ENCODE data around the gene RNF215.

RNF215 gene

GRCh38 chr22:30430933-30431332, 43.7 kb upstream of the RNF215 start:
- H3K4me2 ChIP-seq (ENCODE audit: low read length), result no peak overlapping the region
- H4K20me1 ChIP-seq (ENCODE audit: insufficient read depth, low read length), result 0 out of 2 replicates have a peak, but pooled peaks cover 7% of the 10 kb centered on the region
- H3K79me2 ChIP-seq (ENCODE audit: low read length), result peaks cover 13% of the 10 kb centered on the region
- H2AFZ ChIP-seq (ENCODE audit: low read depth, low read length), result no peak overlapping the region
- no peaks in the 10 kb centered on the region for H3K27me3 ChIP-seq (ENCODE audit: low read depth, low read length)
- no peak overlapping the region for H3K9ac ChIP-seq (ENCODE audit: low read length)
- peaks cover 20% of the 10 kb centered on the region for H3K4me1 ChIP-seq (ENCODE audit: low read length)
- no peak overlapping the region for H3K4me3 ChIP-seq (ENCODE audit: low read length)
- TF ChIP-seq CTCF (IDR thresholded peaks at IDR 0.05; ENCODE audit: low read depth, low read length) (peak; percentile 22), EZH2phosphoT487 (IDR thresholded peaks at IDR 0.05; ENCODE audit: low read depth) (no peak)
- peaks cover 43% of the 10 kb centered on the region for H3K36me3 ChIP-seq (replicated peaks; ENCODE audit: low read depth, low read length)
- H3K9me3 ChIP-seq (ENCODE audit: insufficient read depth, low read length), result no peaks in the 10 kb centered on the region
- H3K27ac ChIP-seq (ENCODE audit: low read length), result no peak overlapping the region

GRCh38 chr22:30429887-30430286, 42.7 kb upstream of the RNF215 start:
- no peak overlapping the region for H3K4me2 ChIP-seq (ENCODE audit: low read length)
- TF ChIP-seq EZH2phosphoT487 (IDR thresholded peaks at IDR 0.05; ENCODE audit: low read depth), result no peak
- no peak for TF ChIP-seq CTCF (IDR thresholded peaks at IDR 0.05; ENCODE audit: low read depth, low read length)
- peaks cover 23% of the 10 kb centered on the region for H3K79me2 ChIP-seq (ENCODE audit: low read length)
- H3K9ac ChIP-seq (ENCODE audit: low read length), result no peak overlapping the region
- H3K36me3 ChIP-seq (replicated peaks; ENCODE audit: low read depth, low read length), result peaks cover 34% of the 10 kb centered on the region
- H3K27me3 ChIP-seq (ENCODE audit: low read depth, low read length), result no peaks in the 10 kb centered on the region
- H2AFZ ChIP-seq (ENCODE audit: low read depth, low read length), result no peak overlapping the region
- H4K20me1 ChIP-seq (ENCODE audit: insufficient read depth, low read length), result 0 out of 2 replicates have a peak, but pooled peaks cover 7% of the 10 kb centered on the region
- H3K27ac ChIP-seq (ENCODE audit: low read length), result no peak overlapping the region
- no peak overlapping the region for H3K4me3 ChIP-seq (ENCODE audit: low read length)
- H3K9me3 ChIP-seq (ENCODE audit: insufficient read depth, low read length), result no peaks in the 10 kb centered on the region
- peaks cover 12% of the 10 kb centered on the region for H3K4me1 ChIP-seq (ENCODE audit: low read length)

- Histone ChIP-seq H3K4me3 (ENCODE audit: low read length) (no peak overlapping the region), H4K20me1 (ENCODE audit: insufficient read depth, low read length) (0 out of 2 replicates have a peak, but pooled peaks cover 7% of the 10 kb centered on the region), H3K27me3 (ENCODE audit: low read depth, low read length) (no peaks in the 10 kb centered on the region), H3K9ac (ENCODE audit: low read length) (no peak overlapping the region), H3K9me3 (ENCODE audit: insufficient read depth, low read length) (no peaks in the 10 kb centered on the region), H3K36me3 (replicated peaks; ENCODE audit: low read depth, low read length) (peaks cover 25% of the 10 kb centered on the region), H3K4me1 (ENCODE audit: low read length) (peaks cover 14% of the 10 kb centered on the region), H3K79me2 (ENCODE audit: low read length) (peaks cover 33% of the 10 kb centered on the region), H3K27ac (ENCODE audit: low read length) (no peak overlapping the region), H3K4me2 (ENCODE audit: low read length) (no peak overlapping the region), H2AFZ (ENCODE audit: low read depth, low read length) (no peak overlapping the region)
- TF ChIP-seq EZH2phosphoT487 (IDR thresholded peaks at IDR 0.05; ENCODE audit: low read depth), result no peak
- TF ChIP-seq CTCF (IDR thresholded peaks at IDR 0.05; ENCODE audit: low read depth, low read length), result no peak
Observed at GRCh38 chr22:30427871-30428270, 40.7 kb upstream of the RNF215 start.

GRCh38 chr22:30426388-30427353, 39.5 kb upstream of the RNF215 start:
- Histone ChIP-seq H3K79me2 (ENCODE audit: low read length) (peaks cover 44% of the 10 kb centered on the region), H3K4me3 (ENCODE audit: low read length) (peak overlapping the region; percentile 87), H3K9ac (ENCODE audit: low read length) (peak overlapping the region; percentile 87), H3K27ac (ENCODE audit: low read length) (peak overlapping the region; percentile 64), H3K27me3 (ENCODE audit: low read depth, low read length) (no peaks in the 10 kb centered on the region), H3K4me1 (ENCODE audit: low read length) (peaks cover 25% of the 10 kb centered on the region), H3K9me3 (ENCODE audit: insufficient read depth, low read length) (no peaks in the 10 kb centered on the region), H3K36me3 (replicated peaks; ENCODE audit: low read depth, low read length) (peaks cover 35% of the 10 kb centered on the region), H4K20me1 (ENCODE audit: insufficient read depth, low read length) (0 out of 2 replicates have a peak, but pooled peaks cover 7% of the 10 kb centered on the region), H2AFZ (ENCODE audit: low read depth, low read length) (peak overlapping the region; percentile 69; the same call in 1 of the 2 replicates), H3K4me2 (ENCODE audit: low read length) (peak overlapping the region; percentile 97)
- TF ChIP-seq EZH2phosphoT487 (IDR thresholded peaks at IDR 0.05; ENCODE audit: low read depth), result no peak
- peak; percentile 80 for TF ChIP-seq CTCF (IDR thresholded peaks at IDR 0.05; ENCODE audit: low read depth, low read length)

Measured in OCI-LY3 (cell line).